RKO (cell line): ENCODE results near the gene TSC22D2.

Source experiments
- DNase-seq: peaks from one replicate; pipeline ENCODE4 v3.0.0-alpha.2; 2016; ENCODE audit warnings: low spot score

The TSC22D2 gene

GRCh38 chr3:150412561-150413231 is 4.6 kb downstream of the TSC22D2 start:
- peak; percentile 94 for DNase-seq

DNA sequence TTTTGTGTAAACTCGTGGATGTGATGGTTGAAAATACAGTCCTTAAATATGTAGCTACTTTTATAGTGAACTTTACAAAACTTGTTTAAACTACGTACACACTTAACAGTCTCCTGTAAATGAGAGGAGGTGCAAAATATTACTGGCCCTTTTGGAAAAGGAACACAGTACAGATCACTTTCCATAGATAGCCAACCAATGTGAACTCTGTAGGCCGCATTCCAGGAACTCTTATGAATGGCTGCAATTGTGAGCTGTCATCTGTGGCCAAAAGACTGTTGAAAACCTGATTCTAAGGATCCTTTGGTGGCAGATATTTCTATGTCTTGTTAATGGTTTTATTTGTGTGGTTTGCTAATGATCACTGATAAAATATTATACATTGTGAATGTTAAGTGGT is 6.2 kb downstream of the TSC22D2 start:
- DNase-seq, result peak; percentile 87

- peak; percentile 64 for DNase-seq
These were observed 6.9 kb downstream of the TSC22D2 start for GRCh38 chr3:150414959-150415358.

DNA sequence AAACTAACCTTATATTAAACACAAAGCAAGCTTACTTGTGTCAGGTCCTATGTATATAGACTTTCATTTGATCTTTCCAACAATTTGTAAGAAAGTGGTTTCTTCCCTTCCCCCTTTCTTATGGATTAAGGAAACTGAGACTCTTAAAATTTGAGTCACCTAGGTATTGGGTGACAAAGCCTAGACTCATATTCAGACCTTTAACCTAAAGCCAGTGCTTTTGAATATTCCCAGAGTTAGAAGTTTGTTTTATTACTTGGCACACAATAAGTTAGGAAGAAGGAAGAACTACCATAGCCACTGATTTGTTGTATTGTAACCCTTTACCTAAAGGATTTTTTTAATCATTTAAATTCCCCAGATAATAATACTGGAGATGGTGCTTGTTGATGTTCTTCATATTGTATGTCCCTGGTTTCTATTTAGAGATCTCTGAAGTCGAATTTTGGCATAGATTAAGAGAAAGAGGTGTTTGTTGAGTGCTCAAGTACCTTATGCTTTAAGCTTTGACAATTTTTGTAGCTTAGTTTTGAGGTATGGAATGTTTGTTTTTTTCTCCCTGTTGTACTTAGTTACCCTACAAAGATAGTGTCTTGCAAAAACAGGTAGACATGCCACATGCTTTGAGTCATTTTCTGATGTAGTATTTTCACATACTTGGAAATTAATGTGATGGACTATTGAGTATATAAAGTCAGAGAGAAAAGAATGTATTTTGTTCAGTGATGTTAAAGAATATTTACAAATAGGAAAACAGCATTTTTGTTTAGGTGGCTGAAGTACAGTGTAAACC is 11.2 kb downstream of the TSC22D2 start:
- no peak for DNase-seq

DNA sequence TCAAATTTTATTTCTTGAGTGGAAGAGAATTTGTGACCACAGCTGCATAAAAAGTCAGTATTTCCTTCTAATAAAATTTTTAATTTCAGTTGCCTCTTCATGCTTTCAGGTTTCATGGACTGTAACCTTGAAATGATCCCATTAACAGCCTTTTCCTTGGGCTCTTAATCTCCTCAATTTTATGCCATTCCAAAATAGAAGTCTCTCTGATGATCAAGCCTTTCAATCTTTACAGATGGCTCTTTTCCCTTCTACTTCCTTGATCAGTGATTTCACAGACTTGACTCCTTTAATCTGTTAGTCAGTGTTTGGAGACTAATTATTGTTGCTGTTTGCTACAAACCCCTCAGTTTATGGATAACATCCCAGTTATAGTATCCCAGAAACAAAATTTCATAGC is 11.9 kb downstream of the TSC22D2 start:
- DNase-seq, result no peak

GRCh38 chr3:150421256-150421655 is 13.2 kb downstream of the TSC22D2 start:
- no peak for DNase-seq

DNA sequence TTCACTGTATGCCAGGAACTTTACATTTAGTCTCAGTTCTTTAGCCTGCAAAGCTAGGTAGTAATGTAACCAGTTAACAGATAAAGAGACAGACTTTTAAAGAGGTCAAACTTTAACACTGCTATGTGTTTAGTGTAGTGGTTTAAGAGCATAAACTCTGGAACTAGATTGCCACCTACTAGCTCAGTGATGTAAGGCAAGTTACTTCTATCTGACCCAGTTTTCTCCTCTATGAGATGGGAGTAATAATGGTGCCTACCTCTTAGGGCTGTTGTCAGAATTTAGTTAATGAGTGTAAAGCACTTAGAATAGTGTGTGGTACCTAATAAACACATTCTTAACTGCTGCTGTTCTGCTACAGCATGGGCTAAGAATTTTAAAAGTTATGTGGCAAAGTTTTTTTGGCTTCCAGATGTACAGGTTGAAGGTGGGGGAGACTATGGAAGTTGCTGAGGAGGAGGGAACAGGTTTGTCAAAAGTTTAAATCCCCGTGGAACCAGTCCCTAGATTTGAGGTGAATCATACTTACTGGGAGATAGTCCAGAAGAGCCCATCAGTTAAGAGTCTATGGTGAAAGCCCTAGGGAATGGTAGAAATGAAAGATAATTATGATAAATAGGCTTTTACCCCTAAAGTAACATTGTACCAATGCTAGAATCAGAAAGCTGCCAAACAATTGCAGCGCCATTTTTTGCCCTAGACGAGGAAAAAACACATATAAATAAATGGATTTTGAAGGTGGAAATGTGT is 13.9 kb downstream of the TSC22D2 start:
- DNase-seq, result no peak

DNA sequence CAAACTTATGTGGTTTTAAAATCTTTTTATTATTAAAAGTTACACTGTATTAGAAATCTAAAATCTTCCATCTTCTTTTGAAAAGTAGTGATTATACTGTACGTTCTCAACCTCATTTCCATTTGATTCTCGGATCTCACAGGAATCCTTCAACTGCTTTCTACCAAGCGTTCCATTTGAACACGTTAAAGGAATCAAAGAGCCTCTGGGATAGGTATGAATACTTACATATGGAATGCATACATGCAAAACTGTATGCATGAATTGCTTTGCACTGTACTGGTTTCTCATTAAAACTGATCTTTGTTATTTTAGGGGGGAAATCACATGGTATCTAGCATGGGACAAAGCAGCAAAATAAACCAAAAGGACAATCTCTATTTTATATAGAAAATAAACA is 14.8 kb downstream of the TSC22D2 start:
- DNase-seq, result no peak

- DNase-seq, result no peak
These were observed 15.7 kb downstream of the TSC22D2 start for GRCh38 chr3:150423761-150424160.

GRCh38 chr3:150426292-150426691 is 18.2 kb downstream of the TSC22D2 start:
- DNase-seq, result no peak

DNA sequence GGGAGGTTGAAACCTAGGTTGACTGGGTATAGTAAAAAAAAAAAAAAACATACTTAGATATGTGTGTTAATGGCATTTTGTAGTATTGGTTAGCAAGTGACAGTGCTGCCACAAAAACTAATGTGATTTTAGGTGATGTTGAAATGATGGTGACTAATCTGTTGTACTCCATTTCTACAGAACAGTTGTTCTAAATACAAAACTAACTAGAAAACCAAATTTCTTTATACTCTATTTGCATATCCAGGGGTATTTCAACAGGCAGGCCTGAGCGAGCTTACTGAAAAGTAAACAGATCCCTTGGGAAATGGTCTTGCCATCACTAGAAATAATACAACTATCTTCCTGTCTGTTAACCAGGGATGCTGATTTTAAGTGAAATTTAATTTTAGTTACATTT is 20.5 kb downstream of the TSC22D2 start:
- no peak for DNase-seq

GRCh38 chr3:150429767-150430671 is 21.9 kb downstream of the TSC22D2 start:
- no peak for DNase-seq

- no peak for DNase-seq
These were observed 25.2 kb downstream of the TSC22D2 start for GRCh38 chr3:150433347-150433746.

- DNase-seq, result no peak
These were observed 26.1 kb downstream of the TSC22D2 start for GRCh38 chr3:150434234-150434633.

DNA sequence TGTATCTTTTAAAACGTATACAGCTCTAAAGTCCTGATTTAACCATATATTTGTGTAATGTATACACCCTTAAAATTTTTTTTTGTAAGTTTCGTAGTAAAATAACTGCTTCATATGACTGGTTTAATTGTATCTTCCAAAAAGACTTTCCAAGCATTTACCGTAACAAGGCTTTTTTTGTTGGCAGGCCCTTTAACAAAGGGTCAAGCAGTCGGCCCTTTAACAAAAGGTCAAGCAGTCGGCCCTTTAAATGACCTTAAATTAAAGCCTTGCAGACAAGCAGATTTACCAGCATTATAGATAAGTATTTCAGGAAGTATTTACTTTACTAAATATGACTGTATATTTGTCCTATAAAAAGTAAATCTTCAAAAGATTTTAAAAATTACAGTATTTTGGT is 28.1 kb downstream of the TSC22D2 start:
- DNase-seq, result no peak

GRCh38 chr3:150439657-150440056 is 31.6 kb downstream of the TSC22D2 start:
- peak; percentile 55 for DNase-seq

DNA sequence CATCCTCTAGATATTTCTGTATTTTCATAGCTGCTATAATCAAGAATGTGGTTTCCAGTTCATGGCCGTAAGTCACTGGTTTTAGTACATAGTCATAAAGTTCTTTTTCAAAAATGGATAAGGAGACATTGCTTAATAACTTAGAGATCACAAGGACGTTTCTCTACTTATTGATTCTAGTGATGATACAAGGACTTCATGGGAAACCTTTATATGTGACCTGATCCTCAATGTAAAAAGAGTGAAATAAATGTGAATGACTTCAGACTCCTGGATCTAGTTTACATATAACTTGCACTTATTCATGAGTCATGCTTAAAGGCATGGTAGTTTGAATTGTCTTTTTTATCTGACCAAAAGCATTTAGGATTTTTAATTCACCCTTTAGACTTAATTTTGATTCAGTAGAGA is 35.2 kb downstream of the TSC22D2 start:
- DNase-seq, result no peak

DNA sequence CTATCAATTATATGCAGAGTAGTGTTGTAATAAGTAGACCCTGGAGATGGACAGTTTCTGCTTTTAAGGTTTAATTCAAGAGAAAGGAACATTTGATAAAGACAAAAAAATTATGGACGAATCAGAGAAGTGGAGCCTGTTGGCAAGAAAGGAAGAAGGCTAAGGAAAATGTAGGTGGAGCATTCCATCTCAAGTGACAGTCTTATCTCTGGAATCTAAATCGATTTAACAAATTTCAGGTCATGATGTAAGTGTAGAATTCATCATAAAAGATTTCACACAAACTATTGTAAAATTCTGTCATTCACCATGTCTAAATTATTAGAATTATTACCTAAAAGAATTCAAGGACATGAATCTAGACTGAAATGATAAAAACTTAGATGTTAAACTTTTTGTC is 36.3 kb downstream of the TSC22D2 start:
- no peak for DNase-seq

DNA sequence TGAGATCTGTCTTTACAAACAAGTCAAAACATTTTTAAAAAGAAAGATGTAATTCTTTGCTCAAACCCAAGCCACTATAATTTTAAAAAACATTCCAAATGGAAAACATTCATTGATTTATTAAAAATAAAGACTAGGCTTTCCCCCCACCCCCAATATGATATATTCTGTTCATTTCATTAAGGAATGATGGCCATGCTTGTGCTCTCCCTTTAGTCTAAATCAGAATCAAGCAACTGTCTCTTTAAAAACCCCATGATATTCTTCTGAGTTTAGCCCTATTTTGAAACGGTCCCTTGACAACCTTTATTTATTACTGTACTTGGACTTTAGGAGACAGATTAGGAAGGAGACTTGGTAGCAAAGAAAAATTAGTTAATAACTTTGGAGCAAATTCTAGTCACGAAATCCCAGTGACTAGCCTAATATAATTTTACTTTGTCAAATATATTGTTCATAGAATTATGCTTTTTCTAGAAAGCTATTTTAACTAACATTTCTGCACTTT is 38.4 kb downstream of the TSC22D2 start:
- no peak for DNase-seq

- no peak for DNase-seq
These were observed 39.0 kb downstream of the TSC22D2 start for GRCh38 chr3:150447084-150447483.

- DNase-seq, result no peak
These were observed 39.8 kb downstream of the TSC22D2 start for GRCh38 chr3:150447631-150448465.
